Activated CD8-positive, alpha-beta T cell treated with anti-CD3 and anti-CD28 coated beads for 36 hours (primary cell): ENCODE results near the gene ACTMAP. TPM values are rescaled to one million over a fixed set of nuclear protein-coding genes. Genes with fewer than 3 reads are reported as not detected.

ENCODE experiments used
- ATAC-seq: fragments of 200-7000 bp; cut with Tn5 transposase; one replicate; pipeline ENCODE4 v1.10.0; 2021; ENCODE audit warnings: mild to moderate bottlenecking, moderate library complexity
- CTCF ChIA-PET: fragments of 350-600 bp; sonication (Branson Sonifier 250); formaldehyde crosslinking; loops from one replicate; lab custom pipeline; 2021; ENCODE audit warnings: antibody characterized with exemption; lab: Charles Lee
- POLR2A ChIA-PET: fragments of 350-600 bp; sonication (Branson Sonifier 250); formaldehyde crosslinking; loops from one replicate; lab custom pipeline; 2021; ENCODE audit warnings: antibody characterized with exemption; lab: Charles Lee
- DNase-seq: peaks from one replicate; pipeline ENCODE4 v3.0.0-alpha.2; 2020
- H3K27ac Mint-ChIP-seq: one replicate; pipeline ENCODE4 v1.8.0; 2021; ENCODE audit warnings: mild to moderate bottlenecking, mixed read lengths
- H3K27me3 Mint-ChIP-seq: one replicate; pipeline ENCODE4 v1.8.0; 2021; ENCODE audit warnings: mixed read lengths
- H3K36me3 Mint-ChIP-seq: one replicate; pipeline ENCODE4 v1.8.0; 2021; ENCODE audit warnings: low read depth, mixed read lengths
- H3K4me1 Mint-ChIP-seq: one replicate; pipeline ENCODE4 v1.8.0; 2021; ENCODE audit warnings: low read depth, mixed read lengths
- H3K4me3 Mint-ChIP-seq: one replicate; pipeline ENCODE4 v1.8.0; 2021; ENCODE audit warnings: mild to moderate bottlenecking, moderate library complexity, mixed read lengths
- H3K9me3 Mint-ChIP-seq: one replicate; pipeline ENCODE4 v1.8.0; 2021; ENCODE audit warnings: mixed read lengths
- CTCF ChIP-seq: fragments of 200-600 bp; IDR thresholded peaks from one replicate; pipeline ENCODE4 v1.8.0; 2022; ENCODE audit warnings: antibody characterized with exemption, mild to moderate bottlenecking
- intact Hi-C: fragments of 100-400 bp; cut with micrococcal nuclease; formaldehyde crosslinking; loops from one replicate; pipeline ENCODE4 v1.10.0; 2022
- total RNA-seq, 2 experiments: library from RNA; stranded (reverse); gene quantifications; one replicate each; pipeline ENCODE4 v1.2.3, GENCODE V29; 2021

ACTMAP gene
- total RNA-seq, 2 experiments from 2014 or later: 12.8 to 14.2 TPM

GRCh38 chr19:40714441-40715299, 35.6 kb downstream of the ACTMAP start:
- Mint-ChIP-seq H3K4me3 (peak overlapping the region; percentile 94), H3K36me3 (peaks cover 12% of the 10 kb centered on the region), H3K27ac (peak overlapping the region; percentile 96), H3K9me3 (no peaks in the 10 kb centered on the region), H3K27me3 (no peaks in the 10 kb centered on the region), H3K4me1 (peaks cover 38% of the 10 kb centered on the region)
- CTCF ChIA-PET: no interaction called here
- DNase-seq (peak; percentile 96), ATAC-seq (peak; percentile 68)
- TF ChIP-seq CTCF: no peak
- POLR2A ChIA-PET: interaction anchor here (0.6 to 1.6 kb wide), 2 partner anchors 24 to 91 kb away, joined by 3 to 5 read pairs; partner anchors contain the start of gene NUMBL
- intact Hi-C loops: loop anchor here (5.0 kb wide), 2 partner anchors 38 to 52 kb away; partner anchors contain the start of genes ACTMAP and SNRPA

- Mint-ChIP-seq H3K27ac (peak overlapping the region; percentile 96), H3K4me3 (peak overlapping the region; percentile 94), H3K27me3 (no peaks in the 10 kb centered on the region), H3K36me3 (peaks cover 14% of the 10 kb centered on the region), H3K4me1 (peaks cover 34% of the 10 kb centered on the region), H3K9me3 (no peaks in the 10 kb centered on the region)
- ChIA-PET POLR2A (interaction anchor here (0.6 to 1.6 kb wide), 3 partner anchors 15 to 91 kb away, joined by 3 to 5 read pairs (median 3); partner anchors contain the start of gene NUMBL), CTCF (no interaction called here)
- ATAC-seq: no peak
- TF ChIP-seq CTCF: no peak
- no peak for DNase-seq
- intact Hi-C loops: no loop called here
Measured at GRCh38 chr19:40713939-40714338, 36.3 kb downstream of the ACTMAP start.

GRCh38 chr19:40709817-40710216, 40.5 kb downstream of the ACTMAP start:
- Mint-ChIP-seq H3K36me3 (peaks cover 25% of the 10 kb centered on the region), H3K27me3 (no peaks in the 10 kb centered on the region), H3K4me1 (peaks cover 17% of the 10 kb centered on the region), H3K9me3 (no peaks in the 10 kb centered on the region), H3K27ac (no peak overlapping the region), H3K4me3 (no peak overlapping the region)
- no peak for ATAC-seq
- no peak for DNase-seq
- POLR2A ChIA-PET: no interaction called here
- intact Hi-C loops: no loop called here
- no peak for TF ChIP-seq CTCF
- CTCF ChIA-PET: no interaction called here

GRCh38 chr19:40707615-40708014, 42.7 kb downstream of the ACTMAP start:
- no peak for TF ChIP-seq CTCF

More at GRCh38 chr19:40707615-40708014, 42.7 kb downstream of the ACTMAP start:
- Mint-ChIP-seq H3K36me3 (peaks cover 31% of the 10 kb centered on the region), H3K27ac (no peak overlapping the region), H3K9me3 (no peaks in the 10 kb centered on the region), H3K4me1 (peaks cover 5% of the 10 kb centered on the region), H3K4me3 (no peak overlapping the region), H3K27me3 (no peaks in the 10 kb centered on the region)
- DNase-seq: no peak
- ATAC-seq: no peak
- intact Hi-C loops: no loop called here
- POLR2A ChIA-PET: interaction anchor here (0.9 kb wide), 2 partner anchors 16 to 41 kb away, joined by 3 read pairs; no protein-coding TSS in a partner anchor
- CTCF ChIA-PET: no interaction called here
